CD1c-positive myeloid dendritic cell (primary cell): ENCODE data around the gene GATB.

Source experiments
- DNase-seq: peaks from one replicate; pipeline ENCODE4 v3.0.0-alpha.2; 2016; ENCODE audit errors: extremely low spot score

Gene GATB

GRCh38 chr4:151653548-151653918 lies 107.3 kb downstream of the GATB start:
- DNase-seq = no peak

GRCh38 chr4:151652841-151653547 lies 107.8 kb downstream of the GATB start:
- no peak for DNase-seq

GRCh38 chr4:151651496-151651895 lies 109.3 kb downstream of the GATB start:
- DNase-seq = no peak

GRCh38 chr4:151649479-151649878 lies 111.3 kb downstream of the GATB start:
- DNase-seq = no peak

- no peak for DNase-seq
These were observed 114.5 kb downstream of the GATB start for GRCh38 chr4:151646322-151646721.

- no peak for DNase-seq
These were observed 116.2 kb downstream of the GATB start for GRCh38 chr4:151644622-151645021.

- DNase-seq = no peak
These were observed 117.2 kb downstream of the GATB start for GRCh38 chr4:151643564-151643963.

GRCh38 chr4:151641983-151642382 lies 118.8 kb downstream of the GATB start:
- DNase-seq = no peak

- DNase-seq = no peak
These were observed 119.6 kb downstream of the GATB start for GRCh38 chr4:151641167-151641566.

GRCh38 chr4:151640381-151640780 lies 120.4 kb downstream of the GATB start:
- no peak for DNase-seq

- DNase-seq = no peak
These were observed 122.4 kb downstream of the GATB start for GRCh38 chr4:151638295-151638858.

- no peak for DNase-seq
These were observed 129.5 kb downstream of the GATB start for GRCh38 chr4:151631349-151631748.

- DNase-seq = no peak
These were observed 131.6 kb downstream of the GATB start for GRCh38 chr4:151629097-151629783.

GRCh38 chr4:151628001-151628608 lies 132.7 kb downstream of the GATB start:
- DNase-seq = no peak

GRCh38 chr4:151627491-151627890 lies 133.3 kb downstream of the GATB start:
- DNase-seq = no peak

- DNase-seq = no peak
These were observed 134.1 kb downstream of the GATB start for GRCh38 chr4:151626751-151627150.

- DNase-seq = no peak
These were observed 134.6 kb downstream of the GATB start for GRCh38 chr4:151626228-151626627.

GRCh38 chr4:151624626-151625565 lies 135.9 kb downstream of the GATB start:
- no peak for DNase-seq
